ES-I3 (cell line): ENCODE data around the gene SCRN2.
A peak's percentile ranks its signal among the peaks of the same experiment; 100 is the strongest.

ENCODE experiments used
- H3K36me3 ChIP-seq: 2 replicates; pipeline ENCODE4 v1.6.1; 2013; ENCODE audit warnings: mild to moderate bottlenecking, low read length, control low read depth, moderate library complexity; ENCODE audit not compliant: insufficient read depth
- H3K4me1 ChIP-seq: 2 replicates; pipeline ENCODE4 v1.6.1; 2013; ENCODE audit warnings: mild to moderate bottlenecking, control low read depth, low read length; ENCODE audit not compliant: insufficient read depth
- H3K9ac ChIP-seq: 2 replicates; pipeline ENCODE4 v1.6.1; 2013; ENCODE audit warnings: low read depth, mild to moderate bottlenecking, low read length, moderate library complexity
- H3K9me3 ChIP-seq: 2 replicates; pipeline ENCODE4 v1.6.1; 2013; ENCODE audit warnings: mild to moderate bottlenecking, low read length, moderate library complexity; ENCODE audit not compliant: control insufficient read depth, insufficient read depth

The SCRN2 gene

GRCh38 chr17:47840742-47841487 lies at the start of gene SCRN2:
Gene SCRN2, minus strand, starts transcription at chr17:47841273. Its CDS starts 430 bp downstream, at chr17:47840843.
- no peaks in the 10 kb centered on the region for H3K36me3 ChIP-seq
- H3K9me3 ChIP-seq = no peaks in the 10 kb centered on the region
- H3K9ac ChIP-seq = peak within 1 kb of the TSS; percentile 85
- peaks cover 16% of the 10 kb centered on the region; the same call in 1 of the 2 replicates for H3K4me1 ChIP-seq

- Histone ChIP-seq H3K36me3 (no peaks in the 10 kb centered on the region), H3K9ac (no peak overlapping the region), H3K9me3 (no peaks in the 10 kb centered on the region), H3K4me1 (peaks cover 28% of the 10 kb centered on the region)
Observed at GRCh38 chr17:47889734-47890529, 48.9 kb upstream of the SCRN2 start.

GRCh38 chr17:47888293-47888692 lies 47.2 kb upstream of the SCRN2 start:
- Histone ChIP-seq H3K9me3 (no peaks in the 10 kb centered on the region), H3K36me3 (no peaks in the 10 kb centered on the region), H3K4me1 (peaks cover 31% of the 10 kb centered on the region), H3K9ac (no peak overlapping the region)

GRCh38 chr17:47884905-47885730 lies 44.0 kb upstream of the SCRN2 start:
- no peak overlapping the region for H3K9ac ChIP-seq
- H3K36me3 ChIP-seq = no peaks in the 10 kb centered on the region
- H3K4me1 ChIP-seq = peaks cover 31% of the 10 kb centered on the region
- H3K9me3 ChIP-seq = no peaks in the 10 kb centered on the region

- Histone ChIP-seq H3K36me3 (no peaks in the 10 kb centered on the region), H3K4me1 (peaks cover 31% of the 10 kb centered on the region)
Observed at GRCh38 chr17:47884427-47884740, 43.3 kb upstream of the SCRN2 start.

GRCh38 chr17:47883589-47884426 lies 42.7 kb upstream of the SCRN2 start:
- Histone ChIP-seq H3K36me3 (no peaks in the 10 kb centered on the region), H3K9ac (no peak overlapping the region), H3K4me1 (peaks cover 35% of the 10 kb centered on the region), H3K9me3 (no peaks in the 10 kb centered on the region)

More at GRCh38 chr17:47884427-47884740, 43.3 kb upstream of the SCRN2 start:
- Histone ChIP-seq H3K9ac (no peak overlapping the region), H3K9me3 (no peaks in the 10 kb centered on the region)

GRCh38 chr17:47882695-47883588 lies 41.9 kb upstream of the SCRN2 start:
- Histone ChIP-seq H3K9me3 (no peaks in the 10 kb centered on the region), H3K9ac (no peak overlapping the region), H3K36me3 (no peaks in the 10 kb centered on the region), H3K4me1 (peaks cover 34% of the 10 kb centered on the region)

GRCh38 chr17:47882247-47882646 lies 41.2 kb upstream of the SCRN2 start:
- no peaks in the 10 kb centered on the region for H3K36me3 ChIP-seq
- H3K9me3 ChIP-seq = no peaks in the 10 kb centered on the region
- peaks cover 41% of the 10 kb centered on the region for H3K4me1 ChIP-seq
- no peak overlapping the region for H3K9ac ChIP-seq

GRCh38 chr17:47879776-47880454 lies 38.8 kb upstream of the SCRN2 start:
- Histone ChIP-seq H3K36me3 (no peaks in the 10 kb centered on the region), H3K9me3 (no peaks in the 10 kb centered on the region), H3K9ac (no peak overlapping the region), H3K4me1 (peaks cover 40% of the 10 kb centered on the region)

- Histone ChIP-seq H3K9me3 (no peaks in the 10 kb centered on the region), H3K4me1 (peaks cover 33% of the 10 kb centered on the region), H3K9ac (no peak overlapping the region; the same call in 1 of the 2 replicates), H3K36me3 (no peaks in the 10 kb centered on the region)
Observed at GRCh38 chr17:47879028-47879585, 38.0 kb upstream of the SCRN2 start.

GRCh38 chr17:47878203-47879027 lies 37.3 kb upstream of the SCRN2 start:
- no peak overlapping the region for H3K9ac ChIP-seq
- peaks cover 35% of the 10 kb centered on the region for H3K4me1 ChIP-seq
- no peaks in the 10 kb centered on the region for H3K36me3 ChIP-seq

More at GRCh38 chr17:47878203-47879027, 37.3 kb upstream of the SCRN2 start:
- H3K9me3 ChIP-seq = no peaks in the 10 kb centered on the region
